HG03521 (cell line): Measurements from ENCODE around the gene DCN.

Source experiments
- ATAC-seq: cut with Tn5 transposase; IDR thresholded peaks from one replicate; pipeline ENCODE4 v1.9.1; 2021; ENCODE audit warnings: mild to moderate bottlenecking, moderate library complexity; ENCODE audit not compliant: unreplicated experiment

The DCN gene

GRCh38 chr12:91188778-91189177, 6.2 kb upstream of the DCN start:
- no peak for ATAC-seq

DNA sequence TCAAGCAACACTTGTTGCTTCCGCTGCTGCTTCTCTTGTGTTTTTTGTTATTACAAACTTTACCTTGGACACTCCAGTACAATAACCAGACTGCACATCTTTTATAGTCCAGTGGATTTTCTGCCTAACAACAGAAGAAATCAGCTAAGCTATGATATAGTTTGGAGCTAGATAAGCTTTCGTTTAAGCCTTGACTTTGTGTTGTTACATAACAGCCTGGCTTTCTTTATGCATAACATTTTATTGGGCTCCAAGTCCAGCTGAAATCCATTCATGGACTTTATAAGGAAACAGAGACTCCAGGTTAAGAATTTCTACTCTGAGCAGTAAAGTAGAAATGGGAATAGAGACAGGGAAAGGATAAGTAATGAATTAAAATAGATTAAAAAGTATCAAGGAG, 3.5 kb upstream of the DCN start:
- no peak for ATAC-seq

GRCh38 chr12:91185421-91185820, 2.8 kb upstream of the DCN start:
- ATAC-seq: no peak

- no peak for ATAC-seq
Observed at GRCh38 chr12:91183551-91183950, 934 bp upstream of the DCN start.

DNA sequence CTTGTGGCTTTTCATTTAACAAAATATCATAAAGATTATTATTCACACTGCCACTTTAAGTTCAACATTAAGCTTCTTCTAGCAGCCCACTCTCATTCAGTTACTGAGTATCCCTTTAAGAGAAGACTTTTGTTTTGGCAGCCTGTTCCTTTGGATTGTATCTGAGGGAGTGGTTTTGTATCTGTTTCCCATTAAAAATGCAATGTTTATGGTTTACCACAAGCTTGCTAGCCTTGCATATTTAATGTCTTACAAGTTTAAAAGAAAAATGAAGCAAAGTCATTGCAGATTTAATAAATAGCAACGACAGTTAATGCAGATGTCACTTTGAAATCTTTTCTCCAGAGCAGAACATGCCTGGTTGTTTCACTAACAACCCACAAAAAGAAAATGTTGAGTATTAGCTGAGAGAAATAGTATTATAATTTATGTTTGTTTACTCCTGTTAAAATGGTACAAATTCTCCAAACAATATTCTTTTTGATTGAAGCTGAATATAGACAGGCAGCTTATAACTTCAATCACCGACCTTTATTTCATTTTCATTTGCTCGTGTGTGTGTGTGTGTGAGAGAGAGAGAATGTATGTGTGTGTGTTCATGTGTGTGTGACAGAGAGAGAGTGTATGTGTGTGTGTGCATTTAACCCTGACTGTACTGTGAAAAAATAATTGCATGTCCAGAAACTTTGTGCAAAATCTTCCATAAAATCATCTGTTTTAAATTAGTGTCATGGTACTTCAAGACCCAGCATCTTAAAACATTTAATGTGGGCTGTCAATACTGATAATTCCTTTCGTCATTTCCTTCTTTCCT, 1.8 kb downstream of the DCN start:
- ATAC-seq: no peak

GRCh38 chr12:91179966-91180561, 2.6 kb downstream of the DCN start:
- no peak for ATAC-seq

GRCh38 chr12:91179315-91179714, 3.3 kb downstream of the DCN start:
- no peak for ATAC-seq

GRCh38 chr12:91178781-91179180, 3.8 kb downstream of the DCN start:
- ATAC-seq: no peak

DNA sequence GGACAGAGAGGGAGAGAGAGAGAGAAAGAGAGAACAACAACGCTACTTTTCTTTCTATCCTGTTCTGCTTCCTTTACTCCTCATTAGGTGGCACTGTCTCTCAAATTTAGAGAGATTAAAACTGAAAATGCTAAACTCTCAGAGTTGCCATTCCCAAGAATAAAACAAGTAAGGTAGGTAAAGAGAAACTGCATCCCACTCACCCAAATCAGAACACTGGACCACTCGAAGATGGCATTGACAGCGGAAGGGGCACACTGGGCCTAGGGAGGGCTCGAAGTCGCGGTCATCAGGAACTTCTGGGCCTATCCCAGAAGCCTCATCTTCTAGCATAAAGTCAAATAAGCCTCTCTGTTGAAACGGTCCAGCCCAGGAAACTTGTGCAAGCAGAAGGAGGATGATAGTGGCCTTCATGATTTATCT, 4.5 kb downstream of the DCN start:
- ATAC-seq: no peak

DNA sequence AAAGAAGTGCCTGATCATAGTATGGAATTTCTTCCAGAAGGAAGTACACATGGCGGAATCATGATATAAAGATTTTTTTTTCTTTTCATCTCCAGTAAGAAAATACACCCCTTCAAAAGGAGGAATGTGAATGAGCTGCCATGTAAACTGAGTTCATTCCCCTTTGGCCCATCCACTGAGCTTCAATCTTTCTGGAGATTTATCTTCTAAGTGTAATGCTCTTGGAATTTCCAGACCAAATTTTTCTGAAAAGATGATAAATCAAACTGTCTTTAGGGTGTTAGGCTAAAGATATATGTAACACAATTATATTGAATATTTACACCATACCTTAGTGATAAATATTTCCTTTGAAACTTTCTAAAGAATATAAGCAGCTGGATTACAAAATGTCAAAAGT, 5.2 kb downstream of the DCN start:
- ATAC-seq: no peak

DNA sequence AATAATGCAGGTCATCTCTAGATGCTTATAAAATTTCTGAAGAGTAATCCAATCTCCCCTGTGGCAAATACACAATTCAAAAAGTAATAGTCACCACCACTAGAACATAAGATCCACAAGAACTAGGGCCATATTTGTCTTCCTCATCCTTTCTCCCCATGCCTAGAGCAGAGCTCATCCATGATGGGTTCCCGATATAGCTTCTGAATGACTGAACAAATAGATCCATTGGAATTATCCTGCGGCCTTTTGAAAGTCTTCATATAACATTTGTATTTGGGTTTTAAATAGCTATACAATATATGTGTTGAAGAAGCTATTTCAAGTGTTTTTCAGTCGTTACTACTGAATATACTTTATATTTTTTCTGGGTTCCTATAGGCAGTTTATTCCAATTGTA, 5.7 kb downstream of the DCN start:
- ATAC-seq: no peak

- ATAC-seq: no peak
Observed at GRCh38 chr12:91176358-91176757, 6.3 kb downstream of the DCN start.

DNA sequence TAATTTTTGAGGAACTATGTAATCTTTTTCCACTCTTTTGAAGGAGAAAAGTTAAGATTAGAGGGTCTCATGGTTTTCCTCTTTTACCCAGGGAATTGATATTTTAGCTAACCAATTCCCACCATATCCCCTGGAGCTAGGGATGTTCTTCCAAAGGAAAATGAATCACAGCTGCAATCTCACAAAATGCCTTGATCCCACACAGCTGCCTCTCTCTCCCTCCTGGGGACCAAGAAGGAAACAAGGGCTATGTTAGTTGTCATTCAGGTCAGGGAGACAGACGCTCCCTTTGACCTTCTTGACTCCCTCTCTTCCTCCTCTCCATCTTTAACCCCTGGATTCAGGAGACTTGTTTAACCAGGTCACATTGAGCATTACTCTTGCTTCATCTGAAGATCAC, 9.5 kb downstream of the DCN start:
- no peak for ATAC-seq

- ATAC-seq: no peak
Observed at GRCh38 chr12:91172096-91172495, 10.5 kb downstream of the DCN start.

GRCh38 chr12:91171476-91171875, 11.1 kb downstream of the DCN start:
- ATAC-seq: no peak

DNA sequence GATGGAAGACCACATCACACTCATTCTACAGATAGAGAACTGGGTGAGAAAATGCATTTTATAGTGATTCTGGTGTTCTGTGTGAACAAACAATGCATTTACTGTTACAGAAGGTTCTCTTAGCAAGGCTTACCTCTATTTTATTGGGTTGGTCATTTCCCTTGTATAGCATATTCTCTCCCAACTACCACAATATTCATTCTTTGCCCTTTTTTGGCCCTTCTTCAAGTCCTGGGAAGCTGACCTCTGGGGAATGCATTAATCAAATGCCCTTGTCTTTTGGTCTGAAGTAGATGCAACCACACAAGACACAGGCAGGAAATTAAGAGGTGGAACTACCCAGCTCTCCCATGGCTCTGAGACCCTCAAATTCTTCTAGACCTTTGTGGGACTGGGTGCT, 19.5 kb downstream of the DCN start:
- ATAC-seq: no peak

DNA sequence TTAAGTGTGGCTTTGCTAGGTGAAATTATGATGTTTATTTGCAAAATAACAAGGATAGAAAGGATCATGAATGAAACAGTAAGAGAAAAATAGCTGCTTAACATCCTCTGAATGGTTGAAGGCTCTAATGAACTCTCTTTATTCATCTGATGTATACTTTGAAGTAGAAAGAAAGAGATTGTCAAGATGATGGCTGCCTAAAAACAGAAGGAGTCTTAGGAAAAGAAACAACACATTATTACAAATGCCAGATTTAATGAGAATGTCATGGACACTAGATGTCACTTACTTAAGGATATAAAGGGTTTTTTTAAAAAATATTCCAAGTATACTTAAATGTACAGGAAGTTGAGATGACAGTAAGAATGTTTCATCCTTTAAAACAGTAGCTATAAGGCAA, 21.6 kb downstream of the DCN start:
- no peak for ATAC-seq

- no peak for ATAC-seq
Observed at GRCh38 chr12:91155990-91156389, 26.6 kb downstream of the DCN start.

- no peak for ATAC-seq
Observed at GRCh38 chr12:91154131-91154530, 28.5 kb downstream of the DCN start.

- ATAC-seq: no peak
Observed at GRCh38 chr12:91144053-91144452, 38.6 kb downstream of the DCN start.

DNA sequence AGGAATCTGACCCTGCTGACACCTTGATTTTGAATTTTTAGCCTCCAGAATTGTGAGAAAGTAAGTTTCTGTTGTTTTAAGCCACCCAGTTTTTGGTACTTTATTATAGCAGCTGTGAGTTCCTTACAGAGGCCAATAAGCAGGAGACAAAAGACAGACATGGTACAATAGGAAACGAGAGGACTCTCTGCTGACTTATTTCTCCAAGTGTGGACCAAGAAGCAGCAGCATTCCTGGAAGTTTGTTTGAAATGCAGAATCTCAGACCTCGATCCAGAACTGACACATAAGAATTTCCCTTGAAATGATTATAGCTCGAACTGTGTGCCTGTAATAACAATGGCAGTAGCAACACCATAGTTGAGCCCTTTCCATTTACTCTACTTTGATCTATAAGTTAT, 39.4 kb downstream of the DCN start:
- ATAC-seq: no peak

GRCh38 chr12:91142221-91142631, 40.4 kb downstream of the DCN start:
- no peak for ATAC-seq
